ENCODE measurements around the gene SLC38A11.

GRCh38 chr2:164934401-164935117, 20.8 kb downstream of the SLC38A11 start:
- TF ChIP-seq EZH2phosphoT487 (IDR thresholded peaks at IDR 0.05; ENCODE audit: borderline replicate concordance, low read depth, low read length), result no peak
- no peak for TF ChIP-seq CTCF (conservative IDR thresholded peaks at IDR 0.05; ENCODE audit: low read length)

Measured in OCI-LY7 (cell line).